HFFc6 (cell line): Measurements from ENCODE around the gene RHOBTB1. TPM values are rescaled to one million over a fixed set of nuclear protein-coding genes. Genes with fewer than 3 reads are reported as not detected.

Experiments used
- DNase-seq: peaks from one replicate; pipeline ENCODE4 v3.0.0-alpha.2; 2018
- H3K27ac Mint-ChIP-seq: 2 replicates; pipeline ENCODE4 v1.8.0; 2020; ENCODE audit warnings: mild to moderate bottlenecking, mixed read lengths
- H3K27me3 Mint-ChIP-seq: 2 replicates; pipeline ENCODE4 v1.8.0; 2021; ENCODE audit warnings: mild to moderate bottlenecking, moderate library complexity, mixed read lengths; ENCODE audit not compliant: insufficient read depth
- H3K36me3 Mint-ChIP-seq: 2 replicates; pipeline ENCODE4 v1.8.0; 2021; ENCODE audit warnings: low read depth, mixed read lengths
- H3K4me1 Mint-ChIP-seq: 2 replicates; pipeline ENCODE4 v1.8.0; 2020; ENCODE audit warnings: low read depth, mixed read lengths
- H3K4me3 Mint-ChIP-seq: 2 replicates; pipeline ENCODE4 v1.8.0; 2020; ENCODE audit warnings: mild to moderate bottlenecking, moderate library complexity, mixed read lengths
- H3K9me3 Mint-ChIP-seq: 2 replicates; pipeline ENCODE4 v1.8.0; 2020; ENCODE audit warnings: mild to moderate bottlenecking, mixed read lengths
- total RNA-seq, 6 experiments: library from RNA; stranded (reverse); fragmentation: NEBNext Ultra II Directional; extraction: Animal tissue kit (Norgen Biotek cat#: 25700); gene quantifications; 2 replicates in 1 of 6; 3 replicates in 5 of 6; pipeline ENCODE4 v1.2.3, GENCODE V29; 2021
- TF ChIP-seq, protein P1 (sequence below): fragments of 200-600 bp; sonication (generic); IDR thresholded peaks from 2 replicates; pipeline ENCODE4 v1.5.0; 2021; ENCODE audit warnings: antibody characterized with exemption, mild to moderate bottlenecking

Gene RHOBTB1
- total RNA-seq, 6 experiments from 2014 or later = 9.0 to 11.7 (median 9.3) TPM

DNA sequence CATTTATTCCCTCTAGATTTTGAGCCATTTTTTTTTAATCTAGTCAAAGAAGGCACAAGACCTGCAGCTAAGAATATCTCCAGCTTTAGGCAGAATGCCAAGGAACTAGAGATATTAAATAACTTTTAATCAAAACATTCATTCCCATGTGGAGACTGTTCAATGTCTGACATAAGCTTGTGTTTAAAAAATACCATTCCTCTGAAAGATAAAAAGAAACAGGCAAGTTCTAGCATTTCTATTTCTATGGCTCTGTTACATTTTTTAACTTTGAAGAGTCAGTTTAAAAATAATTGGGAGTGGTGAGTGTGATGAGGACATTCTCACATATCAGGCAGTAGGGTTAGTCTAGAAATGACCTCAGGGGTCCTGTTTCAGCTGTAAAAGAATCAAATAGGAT lies 48.0 kb downstream of the RHOBTB1 start:
- H3K4me3 Mint-ChIP-seq = no peak overlapping the region
- no peak for DNase-seq
- H3K27me3 Mint-ChIP-seq = no peaks in the 10 kb centered on the region
- peaks cover 25% of the 10 kb centered on the region for H3K4me1 Mint-ChIP-seq
- H3K36me3 Mint-ChIP-seq = peaks cover 14% of the 10 kb centered on the region
- H3K9me3 Mint-ChIP-seq = no peaks in the 10 kb centered on the region
- TF ChIP-seq, protein P1, sequence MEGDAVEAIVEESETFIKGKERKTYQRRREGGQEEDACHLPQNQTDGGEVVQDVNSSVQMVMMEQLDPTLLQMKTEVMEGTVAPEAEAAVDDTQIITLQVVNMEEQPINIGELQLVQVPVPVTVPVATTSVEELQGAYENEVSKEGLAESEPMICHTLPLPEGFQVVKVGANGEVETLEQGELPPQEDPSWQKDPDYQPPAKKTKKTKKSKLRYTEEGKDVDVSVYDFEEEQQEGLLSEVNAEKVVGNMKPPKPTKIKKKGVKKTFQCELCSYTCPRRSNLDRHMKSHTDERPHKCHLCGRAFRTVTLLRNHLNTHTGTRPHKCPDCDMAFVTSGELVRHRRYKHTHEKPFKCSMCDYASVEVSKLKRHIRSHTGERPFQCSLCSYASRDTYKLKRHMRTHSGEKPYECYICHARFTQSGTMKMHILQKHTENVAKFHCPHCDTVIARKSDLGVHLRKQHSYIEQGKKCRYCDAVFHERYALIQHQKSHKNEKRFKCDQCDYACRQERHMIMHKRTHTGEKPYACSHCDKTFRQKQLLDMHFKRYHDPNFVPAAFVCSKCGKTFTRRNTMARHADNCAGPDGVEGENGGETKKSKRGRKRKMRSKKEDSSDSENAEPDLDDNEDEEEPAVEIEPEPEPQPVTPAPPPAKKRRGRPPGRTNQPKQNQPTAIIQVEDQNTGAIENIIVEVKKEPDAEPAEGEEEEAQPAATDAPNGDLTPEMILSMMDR = no peak
- H3K27ac Mint-ChIP-seq = no peak overlapping the region

DNA sequence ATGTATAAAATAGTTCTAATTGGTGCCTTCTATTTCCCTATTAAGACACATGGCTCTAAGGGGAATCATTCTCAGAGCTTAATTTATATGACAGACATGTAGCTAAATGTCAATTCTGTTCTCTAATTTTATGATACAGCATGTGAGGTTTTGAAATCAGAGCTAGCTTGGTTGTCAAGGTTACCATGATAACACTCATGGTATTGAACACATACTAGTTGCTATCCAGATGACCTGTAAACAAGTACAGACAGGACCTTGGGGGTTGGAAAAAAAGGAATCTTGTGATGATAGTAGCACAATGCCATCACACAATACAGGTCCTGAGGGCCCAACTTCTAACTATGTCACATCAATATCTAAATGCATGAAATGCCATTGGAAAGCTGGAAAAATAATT lies 49.2 kb downstream of the RHOBTB1 start:
- TF ChIP-seq, protein P1 = no peak
- DNase-seq = no peak
- H3K27ac Mint-ChIP-seq = no peak overlapping the region
- H3K4me1 Mint-ChIP-seq = peaks cover 22% of the 10 kb centered on the region
- no peaks in the 10 kb centered on the region for H3K27me3 Mint-ChIP-seq
- H3K36me3 Mint-ChIP-seq = peaks cover 14% of the 10 kb centered on the region
- H3K9me3 Mint-ChIP-seq = no peaks in the 10 kb centered on the region
- no peak overlapping the region for H3K4me3 Mint-ChIP-seq

DNA sequence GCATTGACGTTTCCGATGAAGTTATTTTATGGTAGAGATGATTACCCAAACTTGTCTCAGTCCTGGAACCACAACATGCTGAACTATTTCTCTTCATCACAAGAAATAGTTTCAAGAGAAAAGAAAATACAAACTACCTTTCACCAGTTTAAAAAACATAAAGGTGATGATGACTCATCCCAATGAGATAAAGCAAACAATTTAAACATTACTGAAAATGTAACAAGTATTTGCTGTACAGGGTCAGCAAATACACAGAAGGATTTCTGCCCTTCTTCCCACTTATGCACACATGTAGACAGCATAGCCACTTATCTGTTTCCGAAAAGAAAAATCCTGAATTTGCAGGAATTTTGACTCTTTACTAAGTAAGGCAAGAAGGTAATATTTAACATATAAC lies 50.8 kb downstream of the RHOBTB1 start:
- peaks cover 16% of the 10 kb centered on the region for H3K36me3 Mint-ChIP-seq
- H3K27me3 Mint-ChIP-seq = peaks cover 1% of the 10 kb centered on the region; the same call in 1 of the 2 replicates
- no peak overlapping the region for H3K27ac Mint-ChIP-seq
- TF ChIP-seq, protein P1 = no peak
- H3K9me3 Mint-ChIP-seq = no peaks in the 10 kb centered on the region
- no peak for DNase-seq
- peaks cover 22% of the 10 kb centered on the region for H3K4me1 Mint-ChIP-seq
- H3K4me3 Mint-ChIP-seq = no peak overlapping the region

DNA sequence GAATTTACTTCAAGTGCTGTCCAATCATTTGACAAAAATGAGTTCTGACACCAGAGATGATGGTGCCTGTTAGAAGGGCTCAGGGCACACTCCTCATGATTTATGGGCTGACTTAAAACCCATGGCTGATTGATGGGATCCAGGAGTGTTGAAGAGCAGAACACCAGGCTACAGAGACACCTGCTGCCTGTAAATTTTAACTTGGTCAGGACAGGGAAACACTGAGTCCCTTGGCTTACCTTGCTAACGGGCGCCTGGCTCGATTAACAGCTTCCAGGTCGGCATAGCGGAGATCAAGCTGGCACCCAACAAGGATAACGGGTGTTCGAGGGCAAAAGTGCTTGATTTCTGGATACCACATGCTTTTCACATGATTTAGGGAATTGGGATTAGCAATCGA lies 51.4 kb downstream of the RHOBTB1 start:
- H3K4me1 Mint-ChIP-seq = peaks cover 22% of the 10 kb centered on the region
- TF ChIP-seq, protein P1 = no peak

DNA sequence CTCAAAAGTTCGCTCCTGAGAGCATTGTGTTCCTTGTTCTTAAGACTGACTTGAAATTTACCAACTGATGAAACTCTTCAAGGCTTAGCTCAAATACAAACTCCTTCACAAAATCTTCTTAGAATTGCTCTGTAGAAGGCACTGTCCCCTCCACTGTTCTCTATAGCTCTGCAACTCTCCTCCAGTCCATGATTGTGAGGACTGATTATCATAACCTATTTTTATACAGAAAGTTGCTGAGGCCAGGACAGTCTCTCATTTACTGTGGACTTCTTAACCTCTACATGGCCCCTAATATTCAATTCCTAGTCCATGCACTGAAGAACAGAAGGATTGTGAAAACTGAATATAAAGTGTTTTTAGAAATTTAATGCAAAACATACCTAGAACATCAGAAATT lies 53.2 kb downstream of the RHOBTB1 start:
- H3K4me1 Mint-ChIP-seq = peaks cover 9% of the 10 kb centered on the region
- no peak overlapping the region for H3K4me3 Mint-ChIP-seq

More for the DNA sequence above, 51.4 kb downstream of the RHOBTB1 start:
- DNase-seq = no peak
- no peak overlapping the region for H3K4me3 Mint-ChIP-seq
- no peaks in the 10 kb centered on the region for H3K9me3 Mint-ChIP-seq
- no peak overlapping the region for H3K27ac Mint-ChIP-seq
- peaks cover 17% of the 10 kb centered on the region for H3K36me3 Mint-ChIP-seq
- peaks cover 3% of the 10 kb centered on the region for H3K27me3 Mint-ChIP-seq

More for the DNA sequence above, 53.2 kb downstream of the RHOBTB1 start:
- Mint-ChIP-seq H3K36me3 (peaks cover 32% of the 10 kb centered on the region), H3K27me3 (peaks cover 3% of the 10 kb centered on the region), H3K9me3 (no peaks in the 10 kb centered on the region), H3K27ac (no peak overlapping the region)
- DNase-seq = no peak
- TF ChIP-seq, protein P1 = no peak
